HepG2 (cell line): ENCODE data around the gene NDUFAF5. TPM values are rescaled to one million over a fixed set of nuclear protein-coding genes. Genes with fewer than 3 reads are reported as not detected.

Source experiments
- HNF1A ChIP-seq, 2 experiments: sonication (generic) in 1 of 2; formaldehyde crosslinking in 1 of 2; IDR thresholded peaks; 2 replicates each; pipeline versions ENCODE4 v1.4.0 to v1.6.1; 2016 to 2020; ENCODE audit warnings: borderline replicate concordance in 1 of 2, low read depth in 1 of 2, mild to moderate bottlenecking in 1 of 2, missing genetic modification reagents in 1 of 2
- MXD1 ChIP-seq: sonication (generic); formaldehyde crosslinking; IDR thresholded peaks from 2 replicates; pipeline ENCODE4 v1.4.0; 2020; ENCODE audit warnings: mild to moderate bottlenecking, missing genetic modification reagents
- NR2C2 ChIP-seq: sonication (generic); formaldehyde crosslinking; IDR thresholded peaks from 2 replicates; pipeline ENCODE4 v1.4.0; 2020; ENCODE audit warnings: missing genetic modification reagents, mild to moderate bottlenecking, moderate library complexity, borderline replicate concordance
- POGK ChIP-seq: sonication (generic); formaldehyde crosslinking; conservative IDR thresholded peaks from 2 replicates; pipeline ENCODE4 v1.8.0; 2022; ENCODE audit warnings: mild to moderate bottlenecking, moderate library complexity, missing genetic modification reagents
- THAP9 ChIP-seq: sonication (generic); formaldehyde crosslinking; IDR thresholded peaks from 2 replicates; pipeline ENCODE4; 2020; ENCODE audit warnings: missing genetic modification reagents, mild to moderate bottlenecking, borderline replicate concordance
- ZMAT3 ChIP-seq: sonication (generic); formaldehyde crosslinking; conservative IDR thresholded peaks from 2 replicates; pipeline ENCODE4 v1.7.0; 2021; ENCODE audit warnings: missing genetic modification reagents
- ZNF574 ChIP-seq: sonication (generic); formaldehyde crosslinking; IDR thresholded peaks from 2 replicates; pipeline ENCODE4 v1.4.0; 2020; ENCODE audit warnings: missing genetic modification reagents
- ZNF614 ChIP-seq: IDR thresholded peaks from 2 replicates; pipeline ENCODE4 v1.6.1; 2018; ENCODE audit warnings: missing biosample characterization, missing genetic modification reagents, inconsistent platforms, borderline replicate concordance
- ZNF672 ChIP-seq: sonication (generic); formaldehyde crosslinking; IDR thresholded peaks from 2 replicates; pipeline ENCODE4 v1.8.1; 2022; ENCODE audit warnings: missing genetic modification reagents
- polyA plus RNA-seq, 8 experiments: library from polyadenylated mRNA; depleted of rRNA in 3 of 8; stranded (reverse) in 7 of 8; unstranded in 1 of 8; fragments of >200 nt; fragmentation: Illumina TruSeq in 4 of 8; extraction: Trizol in 4 of 8; gene quantifications; 2 replicates each; pipeline versions ENCODE4 v1.2.1 to v1.2.3, GENCODE V29; 2011 to 2016; ENCODE audit warnings: low read depth in 4 of 8, missing spikeins in 1 of 8, mixed read lengths in 1 of 8; ENCODE audit not compliant: insufficient read depth in 1 of 8
- total RNA-seq, 5 experiments: library from RNA; depleted of rRNA; stranded (reverse); fragments of >200 nt; fragmentation: Illumina TruSeq; extraction: Trizol; gene quantifications; 2 replicates each; pipeline ENCODE4 v1.2.3, GENCODE V29; 2016; ENCODE audit warnings: low read depth in 1 of 5

Gene NDUFAF5
- total and polyA plus RNA-seq, 2 of the 13 experiments (the other 11 are each of a cell fraction or from before 2014, with no cell fraction given), result 23.1 to 66.7 TPM

GRCh38 chr20:13784893-13785715 lies at the start of gene NDUFAF5, which contains the start of gene ESF1 (continued):
- TF ChIP-seq HNF1A (IDR thresholded peaks at IDR 0.05; ENCODE audit: low read depth) (peak; percentile 75), HNF1A (CRISPR knock-in tag; IDR thresholded peaks at IDR 0.05; ENCODE audit: borderline replicate concordance) (peak; percentile 61), ZNF614 (CRISPR knock-in tag) (peak; percentile 98), NR2C2 (CRISPR knock-in tag) (peak; percentile 90), MXD1 (CRISPR knock-in tag) (peak; percentile 97), ZMAT3 (peak; percentile 99), POGK (CRISPR knock-in tag) (peak; percentile 93), ZNF672 (CRISPR knock-in tag) (0 out of 2 replicates have a peak, but pooled peaks have one; percentile 76), THAP9 (CRISPR knock-in tag) (peak; percentile 90; the same call in 1 of the 2 replicates), ZNF574 (CRISPR knock-in tag) (peak; percentile 96)
